ENCODE data around the gene C5.

- no peak for TF ChIP-seq EP300 (IDR thresholded peaks at IDR 0.05; ENCODE audit: low read length)
- TF ChIP-seq CTCF (IDR thresholded peaks at IDR 0.05 in 2 of 3, conservative IDR thresholded peaks at IDR 0.05 in 1 of 3; ENCODE audit: insufficient read depth in 2 of 3, low read depth in 1 of 3, low read length in 3 of 3) = no peak
- TF ChIP-seq TCF3 (CRISPR knock-in tag; IDR thresholded peaks at IDR 0.05) = no peak
- TF ChIP-seq ZZZ3 (IDR thresholded peaks at IDR 0.05) = no peak
- TF ChIP-seq FOXJ3 (CRISPR knock-in tag; IDR thresholded peaks at IDR 0.05) = no peak
- TF ChIP-seq ESRRA (IDR thresholded peaks at IDR 0.05; ENCODE audit: borderline replicate concordance, low read depth) = no peak
- TF ChIP-seq ZNF830 (CRISPR knock-in tag; IDR thresholded peaks at IDR 0.05) = no peak
- TF ChIP-seq PBX2 (CRISPR knock-in tag; IDR thresholded peaks at IDR 0.05; ENCODE audit: low read depth) = no peak
- TF ChIP-seq PBX2 (tag; conservative IDR thresholded peaks at IDR 0.05; ENCODE audit: low read depth) = no peak
- no peak for TF ChIP-seq MYC (IDR thresholded peaks at IDR 0.05; ENCODE audit: low read depth, low read length)
- no peak for TF ChIP-seq MYC (CRISPR knock-in tag; IDR thresholded peaks at IDR 0.05; ENCODE audit: borderline replicate concordance, low read depth)
- TF ChIP-seq ZNF24 (IDR thresholded peaks at IDR 0.05) = no peak
Observed at GRCh38 chr9:120914953-120915352, 135.1 kb downstream of the C5 start.
